Mesothelial cell of epicardium (in vitro differentiated cells): ENCODE results near the gene B4GAT1. TPM values are rescaled to one million over a fixed set of nuclear protein-coding genes. Genes with fewer than 3 reads are reported as not detected.
A peak's percentile ranks its signal among the peaks of the same experiment; 100 is the strongest.

Source experiments
- DNase-seq, 2 experiments: peaks; one replicate each; pipeline ENCODE4 v3.0.0; 2021; ENCODE audit warnings: low spot score in 2 of 2; ENCODE audit not compliant: unreplicated experiment in 2 of 2
- H3K27ac Mint-ChIP-seq: 2 replicates; pipeline ENCODE4 v1.8.0; 2021; ENCODE audit warnings: mixed read lengths
- H3K27me3 Mint-ChIP-seq: 2 replicates; pipeline ENCODE4 v1.8.0; 2021; ENCODE audit warnings: low read depth, mixed read lengths
- H3K36me3 Mint-ChIP-seq: 2 replicates; pipeline ENCODE4 v1.8.0; 2021; ENCODE audit warnings: mixed read lengths
- H3K4me1 Mint-ChIP-seq: 2 replicates; pipeline ENCODE4 v1.8.0; 2021; ENCODE audit warnings: mixed read lengths
- H3K4me3 Mint-ChIP-seq: 2 replicates; pipeline ENCODE4 v1.8.0; 2021; ENCODE audit warnings: mild to moderate bottlenecking, moderate library complexity, mixed read lengths
- H3K9me3 Mint-ChIP-seq: 2 replicates; pipeline ENCODE4 v1.8.0; 2021; ENCODE audit warnings: mixed read lengths
- total RNA-seq: library from RNA; stranded (reverse); gene quantifications from 3 replicates; pipeline ENCODE4 v1.2.1, GENCODE V29; 2021
- TF ChIP-seq, protein P1 (sequence below): fragments of 200-600 bp; sonication (generic); IDR thresholded peaks from one replicate; pipeline ENCODE4 v1.5.0; 2021; ENCODE audit warnings: antibody characterized with exemption; ENCODE audit not compliant: unreplicated experiment

Gene B4GAT1
- total RNA-seq, 1 donor from 2014 or later: 30.2 TPM

DNA sequence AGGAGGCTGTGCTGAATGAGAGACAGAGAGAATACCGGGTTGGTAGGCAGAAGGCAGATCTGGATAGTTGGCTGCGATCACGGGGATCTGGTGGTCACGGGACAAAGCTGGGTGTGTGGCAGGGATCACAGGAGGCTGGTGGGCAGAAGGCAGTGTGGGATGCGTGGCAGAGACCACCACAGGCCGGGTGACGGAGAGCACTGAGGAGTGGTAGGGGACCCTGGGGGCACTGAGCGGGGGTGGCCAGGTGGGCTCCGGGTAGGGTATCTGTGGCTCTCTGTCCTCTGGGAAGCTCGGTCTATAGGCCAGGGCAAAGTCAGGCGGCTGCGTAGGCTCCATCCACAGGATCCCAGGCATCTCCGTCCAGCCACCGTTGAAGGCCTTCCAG lies 31.9 kb downstream of the B4GAT1 start:
- no peaks in the 10 kb centered on the region for H3K36me3 Mint-ChIP-seq
- H3K9me3 Mint-ChIP-seq: peaks cover 6% of the 10 kb centered on the region
- no peak for DNase-seq
- no peaks in the 10 kb centered on the region for H3K27me3 Mint-ChIP-seq
- TF ChIP-seq, protein P1, sequence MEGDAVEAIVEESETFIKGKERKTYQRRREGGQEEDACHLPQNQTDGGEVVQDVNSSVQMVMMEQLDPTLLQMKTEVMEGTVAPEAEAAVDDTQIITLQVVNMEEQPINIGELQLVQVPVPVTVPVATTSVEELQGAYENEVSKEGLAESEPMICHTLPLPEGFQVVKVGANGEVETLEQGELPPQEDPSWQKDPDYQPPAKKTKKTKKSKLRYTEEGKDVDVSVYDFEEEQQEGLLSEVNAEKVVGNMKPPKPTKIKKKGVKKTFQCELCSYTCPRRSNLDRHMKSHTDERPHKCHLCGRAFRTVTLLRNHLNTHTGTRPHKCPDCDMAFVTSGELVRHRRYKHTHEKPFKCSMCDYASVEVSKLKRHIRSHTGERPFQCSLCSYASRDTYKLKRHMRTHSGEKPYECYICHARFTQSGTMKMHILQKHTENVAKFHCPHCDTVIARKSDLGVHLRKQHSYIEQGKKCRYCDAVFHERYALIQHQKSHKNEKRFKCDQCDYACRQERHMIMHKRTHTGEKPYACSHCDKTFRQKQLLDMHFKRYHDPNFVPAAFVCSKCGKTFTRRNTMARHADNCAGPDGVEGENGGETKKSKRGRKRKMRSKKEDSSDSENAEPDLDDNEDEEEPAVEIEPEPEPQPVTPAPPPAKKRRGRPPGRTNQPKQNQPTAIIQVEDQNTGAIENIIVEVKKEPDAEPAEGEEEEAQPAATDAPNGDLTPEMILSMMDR: no peak
- H3K27ac Mint-ChIP-seq: peak overlapping the region; percentile 89
- H3K4me3 Mint-ChIP-seq: peak overlapping the region; percentile 84
- peaks cover 48% of the 10 kb centered on the region for H3K4me1 Mint-ChIP-seq

DNA sequence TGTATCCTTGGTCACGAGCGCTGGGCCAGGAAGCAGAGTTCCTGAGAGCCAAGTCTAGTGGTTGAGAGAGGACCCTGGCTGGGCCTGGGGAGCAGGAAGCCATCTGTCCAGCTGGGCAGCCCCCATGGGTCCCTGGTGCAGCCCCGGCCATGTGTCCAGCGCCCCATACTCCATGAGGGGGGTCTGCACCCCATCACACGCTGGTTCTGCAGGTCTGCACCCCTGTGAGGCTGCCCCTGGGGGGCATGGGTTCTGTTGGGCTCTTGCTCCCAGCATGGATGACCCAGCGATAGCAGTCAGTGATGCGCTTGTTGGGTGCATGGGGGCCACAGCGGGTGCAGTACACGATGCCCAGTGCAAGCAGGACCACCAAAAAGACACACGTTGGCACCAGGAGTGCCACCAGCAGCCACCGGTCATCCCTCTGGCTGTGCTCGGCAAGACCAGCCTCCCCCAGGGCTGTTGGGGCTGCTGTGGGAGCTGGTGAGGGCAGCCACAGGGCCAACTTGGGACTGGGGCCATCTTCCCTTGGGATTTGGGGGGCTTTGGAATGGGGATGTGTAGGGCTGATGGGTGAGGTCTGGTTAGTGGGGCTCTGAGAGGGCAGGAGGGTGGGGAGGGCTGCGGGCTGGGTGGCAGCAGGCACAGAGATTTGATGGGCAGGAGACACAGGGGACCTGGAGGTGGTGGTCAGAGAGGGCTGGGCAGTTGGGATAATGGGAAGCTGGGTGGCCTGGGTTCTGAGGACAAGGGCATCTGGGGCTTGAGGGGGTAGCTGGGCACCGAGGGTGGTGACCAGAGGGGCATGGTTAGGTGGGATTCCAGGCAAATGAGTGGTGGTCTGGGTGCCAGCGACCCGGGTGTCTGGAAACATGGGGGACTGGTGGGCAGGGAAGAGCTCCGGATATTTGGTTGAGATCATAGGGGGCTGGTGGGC lies 32.6 kb downstream of the B4GAT1 start:
- H3K4me1 Mint-ChIP-seq: peaks cover 48% of the 10 kb centered on the region

DNA sequence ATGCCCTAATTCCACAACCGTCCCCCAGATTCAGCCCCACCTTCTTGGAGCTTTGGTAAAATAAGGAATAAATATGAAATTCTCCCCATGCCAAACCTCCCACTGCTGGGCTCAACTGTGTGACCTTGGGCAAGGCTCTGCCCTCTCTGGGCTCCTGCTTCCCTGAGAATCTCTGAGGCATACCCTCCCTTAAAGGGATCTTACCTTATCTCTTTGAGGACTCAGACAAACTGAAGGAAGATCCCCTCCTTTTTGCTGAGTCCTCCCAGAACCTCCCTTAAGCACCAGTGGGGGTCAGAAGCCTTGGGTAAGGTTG lies 33.3 kb downstream of the B4GAT1 start:
- Mint-ChIP-seq H3K27ac (peak overlapping the region; percentile 98), H3K9me3 (no peaks in the 10 kb centered on the region), H3K27me3 (peaks cover 3% of the 10 kb centered on the region), H3K4me3 (peak overlapping the region; percentile 84), H3K4me1 (peaks cover 47% of the 10 kb centered on the region), H3K36me3 (no peaks in the 10 kb centered on the region)
- TF ChIP-seq, protein P1: no peak
- no peak for DNase-seq

More for the DNA sequence above, 32.6 kb downstream of the B4GAT1 start:
- TF ChIP-seq, protein P1: no peak
- H3K9me3 Mint-ChIP-seq: peaks cover under 1% of the 10 kb centered on the region
- H3K4me3 Mint-ChIP-seq: peak overlapping the region; percentile 84
- no peaks in the 10 kb centered on the region for H3K36me3 Mint-ChIP-seq
- DNase-seq: no peak
- peaks cover under 1% of the 10 kb centered on the region for H3K27me3 Mint-ChIP-seq
- H3K27ac Mint-ChIP-seq: peak overlapping the region; percentile 98

DNA sequence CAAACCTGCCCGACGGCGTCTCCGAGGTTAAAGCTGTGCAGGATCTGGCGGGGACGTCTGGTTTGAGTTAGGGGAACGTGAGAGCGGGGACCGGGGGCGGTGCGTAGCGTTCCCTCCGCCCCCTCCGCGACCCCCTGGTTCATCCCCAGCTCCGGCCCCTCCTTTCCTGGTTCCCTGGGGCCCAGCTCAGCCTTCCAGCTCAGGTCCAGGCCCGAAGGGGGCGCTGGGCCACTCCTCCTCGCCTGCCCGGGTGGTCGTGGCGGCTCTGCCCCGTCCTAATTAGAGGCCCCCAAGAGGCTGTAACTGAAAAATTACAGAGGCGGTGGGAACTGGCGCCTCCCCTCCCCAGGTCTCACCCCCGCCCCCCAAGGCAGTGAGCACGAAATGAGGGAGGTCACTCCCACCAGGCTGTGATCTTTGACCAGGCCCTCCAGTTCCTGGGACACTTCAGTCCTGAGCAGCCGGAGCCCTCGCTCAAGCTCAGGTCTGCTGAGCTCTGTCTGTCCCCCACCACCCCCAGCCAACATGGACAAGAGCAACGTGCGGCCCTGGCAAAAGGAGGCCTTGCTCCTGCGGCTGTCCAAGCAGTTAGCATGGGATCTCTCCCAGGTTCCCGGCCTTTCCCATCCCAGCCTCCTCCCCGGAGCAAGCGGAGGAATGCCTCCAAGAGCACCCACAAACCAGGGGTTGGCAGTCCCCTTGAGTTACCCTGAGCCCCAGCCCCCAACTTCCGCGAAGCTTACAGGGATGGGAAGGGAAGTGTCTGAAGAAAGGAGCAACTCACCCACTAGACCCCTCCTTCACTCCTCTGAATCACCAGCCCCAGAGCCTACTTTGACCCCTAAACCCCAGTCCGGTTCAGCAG lies 33.9 kb downstream of the B4GAT1 start:
- Mint-ChIP-seq H3K4me3 (peak overlapping the region; percentile 84), H3K36me3 (no peaks in the 10 kb centered on the region), H3K9me3 (no peaks in the 10 kb centered on the region), H3K4me1 (peaks cover 41% of the 10 kb centered on the region), H3K27me3 (peaks cover 3% of the 10 kb centered on the region), H3K27ac (peak overlapping the region; percentile 98)
- TF ChIP-seq, protein P1: peak; percentile 23
- DNase-seq: peak; percentile 56 to 69

DNA sequence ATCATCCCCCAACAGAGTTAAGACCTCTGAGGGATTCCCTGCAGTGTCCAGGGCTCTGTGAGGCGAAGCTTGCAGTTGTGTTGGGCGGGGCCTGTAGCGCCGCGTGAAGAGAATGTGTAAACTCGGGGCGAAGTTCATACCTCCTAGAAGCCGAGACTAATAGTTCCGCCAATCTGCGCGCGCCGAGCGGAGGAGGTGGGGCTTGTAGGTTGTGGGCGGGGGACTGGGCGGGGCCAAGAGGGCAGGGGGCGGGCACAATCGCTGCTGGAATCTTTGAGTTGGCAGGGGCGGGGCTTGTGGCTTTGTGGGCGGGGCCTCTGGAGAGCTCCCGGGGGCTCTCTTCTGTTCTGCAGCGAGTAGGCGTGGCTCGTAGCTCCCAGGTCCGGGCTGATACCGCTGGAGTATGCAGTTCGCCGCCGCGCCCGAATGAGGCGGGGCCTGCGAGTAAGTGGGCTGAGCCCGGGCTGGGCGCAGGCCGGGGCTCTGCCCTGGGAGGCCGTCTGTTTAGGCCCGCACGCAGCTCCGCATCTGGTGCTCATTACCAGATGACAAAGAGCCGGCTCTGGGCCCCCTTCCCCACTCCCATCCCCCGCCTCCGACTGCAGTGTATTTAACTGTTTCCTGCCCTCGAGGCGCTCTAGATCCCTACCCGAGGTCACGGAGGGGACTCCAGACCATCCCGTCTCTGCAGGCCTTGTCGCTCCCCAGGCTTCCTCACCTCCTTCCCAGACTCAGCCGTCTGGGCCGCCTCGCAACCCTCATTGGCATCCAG lies 34.7 kb downstream of the B4GAT1 start:
- TF ChIP-seq, protein P1: no peak
- peak overlapping the region; percentile 84 for H3K4me3 Mint-ChIP-seq
- peaks cover 34% of the 10 kb centered on the region for H3K4me1 Mint-ChIP-seq
- H3K27me3 Mint-ChIP-seq: peaks cover 3% of the 10 kb centered on the region
- no peaks in the 10 kb centered on the region for H3K9me3 Mint-ChIP-seq
- DNase-seq: peak; percentile 99 to 100
- no peaks in the 10 kb centered on the region for H3K36me3 Mint-ChIP-seq
- H3K27ac Mint-ChIP-seq: peak overlapping the region; percentile 98
